Heart left ventricle (tissue), 16 donors: ENCODE measurements around the gene NSMCE3. TPM values are rescaled to one million over a fixed set of nuclear protein-coding genes. Genes with fewer than 3 reads are reported as not detected.
"Not testable (repeated sequence)": the region's sequence is repeated elsewhere in the genome, so short reads cannot be mapped to it uniquely, and the experiment has no call there.

Experiments used
- ATAC-seq, 4 donors: fragments of 200-7000 bp; cut with Tn5 transposase; one replicate each; pipeline ENCODE4 v1.9.1; 2020 to 2022; ENCODE audit warnings: moderate library complexity in 4 of 4, mild to moderate bottlenecking in 3 of 4, moderate number of reproducible peaks in 1 of 4
- DNase-seq, 5 donors: peaks; one replicate each; pipeline ENCODE4 v3.0.0-alpha.2; 2020
- H3K27ac ChIP-seq, 12 donors: fragments of 200-600 bp; sonication (generic) in 4 of 12; one replicate each; pipeline versions ENCODE4 v1.5.0 to v1.8.0; 2016 to 2022; ENCODE audit warnings: mild to moderate bottlenecking in 2 of 12
- H3K27me3 ChIP-seq, 9 donors: fragments of 200-600 bp; sonication (generic) in 2 of 9; one replicate each; pipeline versions ENCODE4 v1.5.1 to v1.8.0; 2016 to 2022; ENCODE audit warnings: mild to moderate bottlenecking in 3 of 9
- H3K36me3 ChIP-seq, 9 donors: fragments of 200-600 bp; sonication (generic) in 2 of 9; one replicate each; pipeline versions ENCODE4 v1.5.0 to v1.8.0; 2018 to 2022; ENCODE audit warnings: mild to moderate bottlenecking in 2 of 9
- H3K4me1 ChIP-seq, 12 donors: fragments of 200-600 bp; sonication (generic) in 4 of 12; one replicate each; pipeline versions ENCODE4 v1.5.0 to v1.8.0; 2016 to 2022; ENCODE audit warnings: mild to moderate bottlenecking in 3 of 12
- H3K4me3 ChIP-seq, 12 donors: fragments of 200-600 bp; sonication (generic) in 4 of 12; one replicate each; pipeline versions ENCODE4 v1.5.0 to v1.8.0; 2017 to 2022; ENCODE audit warnings: mild to moderate bottlenecking in 9 of 12, moderate library complexity in 4 of 12
- H3K9me3 ChIP-seq, 12 donors: fragments of 200-600 bp; sonication (generic) in 4 of 12; one replicate each; pipeline versions ENCODE4 v1.5.0 to v1.8.0; 2016 to 2022; ENCODE audit warnings: mild to moderate bottlenecking in 1 of 12
- POLR2A ChIP-seq, 2 donors: fragments of 450-650 bp; IDR thresholded peaks; one replicate each; pipeline ENCODE4 v1.6.1; 2017; ENCODE audit warnings: antibody characterized with exemption in 2 of 2, mild to moderate bottlenecking in 2 of 2, moderate library complexity in 2 of 2
- WGBS, 4 donors: extraction: QIAGEN DNeasy Blood & Tissue Kit in 2 of 4; methylation state at CpG; one replicate each; pipeline versions ENCODE4 v1.1.5 to v1.1.7; 2013 to 2018; 5-methylcytosine and 5-hydroxymethylcytosine counted together
- intact Hi-C, 10 donors: fragments of 100-400 bp; cut with DNase I; formaldehyde crosslinking; loops; one replicate each; pipeline versions ENCODE4 v1.11.1 to v1.14.2; 2022
- polyA plus RNA-seq, 2 donors: library from polyadenylated mRNA; stranded (reverse); fragments of 200-250 nt; gene quantifications; one replicate each; pipeline ENCODE4 v1.2.3, GENCODE V29; 2013
- total RNA-seq, 9 donors: library from RNA; depleted of rRNA in 2 of 9; stranded (reverse); fragments of >200 nt in 2 of 9; fragmentation: NEBNext Ultra II Directional in 3 of 9; extraction: Animal tissue kit (Norgen Biotek cat#: 25700) in 3 of 9; gene quantifications; one replicate each; pipeline versions ENCODE4 v1.1.0 to v1.2.4, GENCODE V29; 2016 to 2023
- TF ChIP-seq, protein P1 (sequence below), 12 donors: fragments of 200-600 bp; sonication (generic) in 4 of 12; IDR thresholded peaks; one replicate each; pipeline versions ENCODE4 v1.5.0 to v1.8.0; 2018 to 2022; ENCODE audit warnings: antibody characterized with exemption in 12 of 12, mild to moderate bottlenecking in 5 of 12
- donor health status: ischemic (EF 13 %, LVEDD 7.1; RV severe dilation, severe dysfunction).
- donor health status: healthy with polysubstance abuse.
- donor health status: DM: no; HTN: yes; CAD: no.
- donor health status: DM: no; HTN: no; CAD: no.
- donor health status: ischemic (EF 25% LVEDD 6.9; RV normal size, moderate dysfunction).
- donor health status: ischemic (EF 25% LVEDD 5.7; RV mildly dilated, moderate dysfunction).
- donor health status: healthy.
- donor health status: DM: yes; HTN: yes; CAD: no.
- donor health status: ischemic (EF 35%, LVEDD 5.7; RV mildly dilated, moderate dysfunction).
- donor health status: nonischemic (EF 11% LVEDD 7.7; RV severe dilation, severe dysfunction).
- donor health status: DM: yes; HTN: yes; CAD: no.
- donor health status: PGD.
- donor health status: ischemic (EF 29% LVEDD 5.4; RV normal size, mild dysfunction).
- donor health status: nonischemic (EF 23%, LVEDD 6.1; RV moderate dilation, normal function).

Gene NSMCE3
- total and polyA plus RNA-seq, 11 donors, result 6.0 to 10.2 (median 6.8) TPM

DNA sequence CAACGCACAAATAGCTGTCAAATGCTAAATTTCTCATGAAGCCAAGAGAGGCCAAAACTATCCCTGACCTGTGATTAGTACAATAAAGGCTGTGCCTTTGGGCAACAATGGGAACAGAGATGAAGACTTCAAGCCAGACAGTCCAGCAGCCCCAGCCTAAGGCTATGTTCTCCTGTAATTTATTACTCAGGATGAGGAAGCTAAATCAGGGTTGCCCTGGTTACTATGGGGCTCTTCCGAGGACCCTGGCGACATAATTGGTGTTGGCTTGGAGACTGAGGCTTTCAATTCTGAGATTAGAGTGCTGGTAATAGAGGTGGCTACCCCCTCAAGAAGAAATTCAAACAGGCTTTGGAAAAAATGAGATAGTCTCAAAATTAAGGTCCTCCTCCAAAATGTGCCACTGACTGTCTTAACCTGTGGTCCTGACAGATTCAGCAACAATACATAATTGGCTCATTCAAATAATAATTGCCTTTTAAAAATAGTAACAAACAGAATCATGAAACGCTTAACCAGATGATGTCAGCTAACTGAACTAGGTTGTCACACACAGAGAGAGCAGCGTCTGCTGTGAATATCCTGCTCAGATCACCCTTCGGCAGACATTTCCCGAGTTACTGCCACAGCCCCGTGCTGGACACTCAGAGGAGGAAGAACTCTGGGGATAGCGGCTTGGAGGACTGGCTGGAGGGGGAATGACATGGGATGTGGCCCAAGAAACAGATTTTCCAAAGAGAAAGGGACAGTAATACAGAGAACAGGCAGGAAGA is 43.0 kb downstream of the NSMCE3 start:
- TF ChIP-seq, protein P1, sequence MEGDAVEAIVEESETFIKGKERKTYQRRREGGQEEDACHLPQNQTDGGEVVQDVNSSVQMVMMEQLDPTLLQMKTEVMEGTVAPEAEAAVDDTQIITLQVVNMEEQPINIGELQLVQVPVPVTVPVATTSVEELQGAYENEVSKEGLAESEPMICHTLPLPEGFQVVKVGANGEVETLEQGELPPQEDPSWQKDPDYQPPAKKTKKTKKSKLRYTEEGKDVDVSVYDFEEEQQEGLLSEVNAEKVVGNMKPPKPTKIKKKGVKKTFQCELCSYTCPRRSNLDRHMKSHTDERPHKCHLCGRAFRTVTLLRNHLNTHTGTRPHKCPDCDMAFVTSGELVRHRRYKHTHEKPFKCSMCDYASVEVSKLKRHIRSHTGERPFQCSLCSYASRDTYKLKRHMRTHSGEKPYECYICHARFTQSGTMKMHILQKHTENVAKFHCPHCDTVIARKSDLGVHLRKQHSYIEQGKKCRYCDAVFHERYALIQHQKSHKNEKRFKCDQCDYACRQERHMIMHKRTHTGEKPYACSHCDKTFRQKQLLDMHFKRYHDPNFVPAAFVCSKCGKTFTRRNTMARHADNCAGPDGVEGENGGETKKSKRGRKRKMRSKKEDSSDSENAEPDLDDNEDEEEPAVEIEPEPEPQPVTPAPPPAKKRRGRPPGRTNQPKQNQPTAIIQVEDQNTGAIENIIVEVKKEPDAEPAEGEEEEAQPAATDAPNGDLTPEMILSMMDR (IDR thresholded peaks at IDR 0.05), result no peak
- no peak for TF ChIP-seq POLR2A (IDR thresholded peaks at IDR 0.05)
- Histone ChIP-seq H3K4me3 (no peak overlapping the region), H3K27me3 (peaks cover 0 to 38% (median 0%) of the 10 kb centered on the region in 9 donors), H3K27ac (no peak overlapping the region), H3K9me3 (no peaks in the 10 kb centered on the region), H3K4me1 (no peaks in the 10 kb centered on the region), H3K36me3 (no peaks in the 10 kb centered on the region)
- ATAC-seq (no peak), DNase-seq (no peak)
- intact Hi-C loops, result no loop called here
- 32 to 56% (median 46%) methylated on average over 9 of the region's 9 CpGs for WGBS, 4 donors

DNA sequence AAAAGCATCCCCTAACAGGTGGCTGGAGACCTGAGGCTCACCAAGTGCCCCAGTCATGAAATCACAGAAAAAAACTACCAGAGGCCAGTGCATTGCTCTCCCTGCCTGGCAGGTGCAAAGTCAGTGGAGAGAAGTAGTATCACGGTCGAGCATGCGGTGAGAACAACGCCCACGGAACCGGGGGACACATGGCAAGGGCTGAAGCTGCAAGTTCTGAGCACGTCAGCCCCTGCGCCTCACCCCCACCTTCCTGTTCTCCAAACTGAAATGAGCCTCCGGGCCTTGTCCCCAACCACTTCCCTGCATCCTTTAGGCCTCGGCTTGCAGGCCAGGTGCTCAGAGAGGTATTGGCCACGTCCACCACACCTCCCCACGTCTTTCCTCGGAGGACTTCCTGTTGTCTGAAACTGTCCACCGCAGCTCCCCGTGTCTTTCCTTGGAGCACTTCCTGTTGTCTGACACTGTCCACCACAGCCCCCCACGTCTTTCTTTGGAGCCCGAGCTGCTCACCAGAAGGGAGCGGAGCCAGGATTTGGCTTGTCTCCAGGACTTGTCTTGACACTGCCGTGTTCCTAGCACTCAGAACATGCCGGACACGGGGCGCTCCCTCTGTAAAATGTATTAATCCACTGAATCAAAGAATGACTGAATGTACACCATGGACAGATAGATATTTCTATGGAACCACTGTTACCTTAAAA is 43.9 kb downstream of the NSMCE3 start:
- H3K9me3 ChIP-seq, result no peaks in the 10 kb centered on the region
- no peaks in the 10 kb centered on the region for H3K4me1 ChIP-seq
- 58 to 65% (median 63%) methylated on average over 22 of the region's 22 CpGs for WGBS, 4 donors
- no peak for TF ChIP-seq POLR2A (IDR thresholded peaks at IDR 0.05)
- TF ChIP-seq, protein P1 (IDR thresholded peaks at IDR 0.05), result no peak
- H3K4me3 ChIP-seq, result no peak overlapping the region
- intact Hi-C loops, result no loop called here
- ATAC-seq (no peak), DNase-seq (no peak)
- H3K27me3 ChIP-seq, result peaks cover 0 to 38% (median 0%) of the 10 kb centered on the region in 9 donors
- no peak overlapping the region for H3K27ac ChIP-seq
- H3K36me3 ChIP-seq, result no peaks in the 10 kb centered on the region

DNA sequence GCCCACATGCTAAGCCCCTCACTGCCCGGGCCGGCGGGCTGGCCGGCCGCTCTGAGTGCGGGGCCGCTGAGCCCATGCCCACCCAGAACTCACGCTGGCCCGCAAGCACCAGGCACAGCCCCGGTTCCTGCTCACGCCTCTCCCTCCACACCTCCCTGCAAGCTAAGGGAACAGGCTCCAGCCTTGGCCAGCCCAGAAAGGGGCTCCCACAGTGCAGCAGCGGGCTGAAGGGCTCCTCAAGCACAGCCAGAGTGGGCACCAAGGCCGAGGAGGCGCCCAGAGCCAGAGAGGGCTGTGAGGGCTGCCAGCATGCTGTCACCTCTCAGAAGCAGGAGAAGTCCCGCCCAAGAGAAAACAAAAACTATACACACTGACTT is 44.6 kb downstream of the NSMCE3 start:
- ATAC-seq, DNase-seq, H3K36me3 ChIP-seq, H3K27ac ChIP-seq, H3K4me3 ChIP-seq, H3K4me1 ChIP-seq, intact Hi-C loops, H3K9me3 ChIP-seq: not testable (repeated sequence)
- WGBS, 4 donors, result 94 to 97% (median 95%) methylated on average over 9 to 15 of the region's 15 CpGs
- H3K27me3 ChIP-seq, result peaks cover 0 to 38% (median 0%) of the 10 kb centered on the region in 9 donors

DNA sequence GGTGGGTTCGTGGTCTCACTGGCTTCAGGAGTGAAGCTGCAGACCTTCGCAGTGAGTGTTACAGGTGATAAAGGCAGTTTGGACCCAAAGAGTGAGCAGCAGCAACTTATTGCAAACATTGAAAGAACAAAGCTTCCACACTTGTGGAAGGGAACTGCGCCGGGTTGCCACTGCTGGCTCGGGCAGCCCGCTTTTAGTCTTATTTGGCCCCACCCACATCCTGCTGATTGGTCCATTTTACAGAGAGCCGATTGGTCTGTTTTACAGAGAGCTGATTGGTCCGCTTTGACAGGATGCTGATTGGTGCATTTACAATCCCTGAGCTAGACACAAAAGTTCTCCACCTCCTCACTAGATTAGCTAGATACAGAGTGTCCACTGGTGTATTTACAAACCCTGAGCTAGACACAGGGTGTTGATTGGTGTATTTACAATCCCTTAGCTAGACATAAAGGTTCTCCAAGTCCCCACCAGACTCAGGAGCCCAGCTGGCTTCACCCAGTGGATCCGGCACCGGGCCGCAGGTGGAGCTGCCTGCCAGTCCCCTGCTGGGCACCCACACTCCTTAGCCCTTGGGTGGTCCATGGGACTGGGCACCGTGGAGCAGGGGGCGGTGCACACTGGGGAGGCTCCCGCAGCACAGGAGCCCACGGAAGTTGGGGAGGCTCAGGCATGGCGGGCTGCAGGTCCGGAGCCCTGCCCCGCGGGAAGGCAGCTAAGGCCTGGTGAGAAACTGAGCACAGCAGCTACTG is 45.2 kb downstream of the NSMCE3 start:
- H3K27me3 ChIP-seq, result peaks cover 0 to 38% (median 0%) of the 10 kb centered on the region in 9 donors
- ATAC-seq, H3K4me3 ChIP-seq, H3K4me1 ChIP-seq, H3K36me3 ChIP-seq, H3K27ac ChIP-seq, H3K9me3 ChIP-seq, DNase-seq, intact Hi-C loops: not testable (repeated sequence)
- 78 to 96% (median 87%) methylated on average over 8 to 19 of the region's 19 CpGs for WGBS, 4 donors

DNA sequence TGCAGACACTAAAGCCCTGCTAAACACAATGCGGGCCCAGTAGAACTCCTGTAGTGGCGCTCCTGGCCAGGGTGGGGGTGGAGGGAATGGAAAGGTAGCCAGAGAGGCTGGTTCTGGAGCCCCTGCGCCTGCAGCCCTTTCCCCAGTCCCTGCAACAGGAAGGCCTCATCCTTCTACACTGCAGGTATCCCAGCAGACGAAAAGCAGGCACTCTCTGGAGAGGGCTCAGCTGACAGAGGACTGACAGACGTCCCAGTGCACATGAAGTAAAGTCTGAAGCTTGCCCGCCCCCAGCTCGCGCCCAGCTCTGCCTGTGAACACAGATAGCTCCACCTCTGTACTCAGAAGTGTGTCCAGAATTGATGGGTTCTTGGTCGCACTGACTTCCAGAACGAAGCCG is 46.0 kb downstream of the NSMCE3 start:
- Histone ChIP-seq H3K27me3 (peaks cover 0 to 38% (median 0%) of the 10 kb centered on the region in 9 donors), H3K4me1 (no peaks in the 10 kb centered on the region), H3K4me3 (no peak overlapping the region), H3K27ac (no peak overlapping the region), H3K36me3 (no peaks in the 10 kb centered on the region), H3K9me3 (peaks cover 0 to 3% (median 0%) of the 10 kb centered on the region in 12 donors)
- intact Hi-C loops, result no loop called here
- no peak for ATAC-seq
- no peak for DNase-seq
- WGBS, 4 donors, result 61 to 85% (median 70%) methylated on average over 8 to 11 of the region's 11 CpGs
- TF ChIP-seq, protein P1 (IDR thresholded peaks at IDR 0.05), result no peak
- TF ChIP-seq POLR2A (IDR thresholded peaks at IDR 0.05), result no peak
